ENCODE data around the gene DPM3. TPM values are rescaled to one million over a fixed set of nuclear protein-coding genes. Genes with fewer than 3 reads are reported as not detected.

Gene DPM3
- total and polyA plus RNA-seq, 2 of the 4 experiments (the other 2 are of a cell fraction): 29.0 to 129 TPM

DNA sequence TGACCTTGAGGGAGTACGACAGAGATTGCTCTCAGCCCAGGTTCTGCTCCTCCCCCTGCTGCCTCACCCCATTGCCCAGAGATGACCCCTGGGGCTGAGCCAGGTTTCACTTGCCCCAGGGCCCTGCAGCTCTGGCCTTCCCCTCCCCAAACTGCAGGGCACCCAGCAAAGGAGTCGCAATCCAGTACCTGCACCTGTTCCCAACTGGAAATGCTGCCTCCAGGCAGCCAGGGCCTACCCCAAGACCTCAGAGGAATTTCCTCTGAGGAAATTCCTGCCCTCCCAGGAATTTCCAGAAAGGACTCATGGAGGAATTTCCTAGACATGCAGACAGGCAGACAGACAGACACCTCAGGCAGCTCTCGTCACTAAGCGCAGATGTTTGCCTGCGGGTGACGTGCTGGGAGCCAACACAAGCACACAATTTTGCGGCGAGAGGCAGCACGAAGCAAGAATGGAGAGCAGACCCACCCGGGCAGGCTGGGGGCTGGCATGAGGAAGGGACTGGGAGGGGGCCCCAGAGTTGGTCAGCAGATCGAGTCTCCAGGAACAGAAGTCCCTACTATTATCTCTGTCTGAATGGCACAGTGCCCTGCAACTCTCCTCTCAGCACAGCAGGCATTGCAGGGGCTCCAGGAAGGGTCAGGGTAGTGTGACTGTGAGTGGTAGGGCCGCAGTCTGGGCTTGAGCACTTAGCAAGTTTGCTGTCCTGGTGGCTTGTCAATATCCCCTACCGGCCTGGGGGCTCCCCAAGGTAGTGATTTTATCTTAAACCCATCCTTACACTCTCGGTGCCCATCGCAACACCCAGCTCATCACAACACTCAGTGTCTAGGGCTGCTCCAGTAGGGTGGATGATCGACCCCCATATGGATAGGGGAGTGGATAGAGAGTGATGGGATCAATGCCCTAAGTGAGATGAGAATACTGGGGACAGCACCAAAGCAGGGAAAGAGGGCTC lies 15.5 kb downstream of the DPM3 start:
- Histone ChIP-seq H3K56ac (ENCODE audit: extremely low read depth, insufficient read depth, low read length) (no peak overlapping the region), H3K18ac (ENCODE audit: low read depth, low read length) (no peak overlapping the region), H4K20me1 (ENCODE audit: insufficient read depth, low read length) (peaks cover 2% of the 10 kb centered on the region), H3K4ac (ENCODE audit: low read depth, low read length) (no peak overlapping the region), H3K79me1 (ENCODE audit: low read depth in 1 of 2, low read length in 2 of 2) (no peaks in the 10 kb centered on the region), H2BK5ac (ENCODE audit: low read depth, low read length, poor library complexity, severe bottlenecking) (no peak overlapping the region), H3K27me3 (ENCODE audit: control insufficient read depth, insufficient read depth, low read length) (peaks cover 59% of the 10 kb centered on the region), H2AFZ (replicated peaks; ENCODE audit: low read length, poor library complexity) (peak overlapping the region; percentile 29), H2AK5ac (ENCODE audit: low read depth, low read length) (peak overlapping the region; percentile 57; the same call in 1 of the 2 replicates), H4K8ac (ENCODE audit: low read depth in 2 of 2, low read length in 2 of 2) (no peak overlapping the region), H3K36me3 (ENCODE audit: control insufficient read depth, insufficient read depth, low read length) (no peaks in the 10 kb centered on the region), H2AK9ac (replicated peaks; ENCODE audit: low read depth, low read length, poor library complexity) (no peak overlapping the region), H3K14ac (replicated peaks; ENCODE audit: low read depth, low read length) (no peak overlapping the region), H3K9ac (ENCODE audit: low read depth, low read length) (no peak overlapping the region), H3K4me3 (ENCODE audit: insufficient read depth, low read depth, low read length) (no peak overlapping the region), H3K9me3 (ENCODE audit: control insufficient read depth, insufficient read depth, low read length) (no peaks in the 10 kb centered on the region), H4K5ac (ENCODE audit: low read depth, low read length) (no peak overlapping the region), H2BK20ac (ENCODE audit: low read depth, low read length) (no peak overlapping the region), H3K27ac (ENCODE audit: insufficient read depth, low read length) (no peak overlapping the region), H3K4me2 (ENCODE audit: low read depth, low read length) (no peak overlapping the region), H3K9me1 (ENCODE audit: insufficient read depth, low read length) (peaks cover 8% of the 10 kb centered on the region; the same call in 1 of the 2 replicates), H4K91ac (ENCODE audit: insufficient read depth, low read depth, low read length) (no peak overlapping the region), H3K23ac (ENCODE audit: low read depth, low read length) (no peak overlapping the region), H3K4me1 (ENCODE audit: control insufficient read depth, insufficient read depth, low read length) (peaks cover 19% of the 10 kb centered on the region), H2BK120ac (ENCODE audit: low read depth, low read length) (no peak overlapping the region), H2BK15ac (ENCODE audit: low read depth, low read length) (no peak overlapping the region)
- no TSS peak for BruUV-seq (replicated peaks)
- ChIA-PET CTCF (no interaction called here), POLR2A (ENCODE audit: unreplicated experiment) (interaction anchor here (0.6 kb wide), 1 partner anchor 14 kb away, joined by 11 read pairs; no protein-coding TSS in a partner anchor)
- intact Hi-C loops (cut with micrococcal nuclease) (loop anchor here (5.0 kb wide), 1 partner anchor 32 kb away; no protein-coding TSS in a partner anchor), dilution Hi-C loops (cut with HindIII; ENCODE audit: low sequenced_read_pairs, unreplicated experiment) (no loop called here), in situ Hi-C loops (cut with MboI; ENCODE audit: low sequenced_read_pairs) (no loop called here)
- WGBS, 2 experiments (ENCODE audit: extremely low coverage in 2 of 2, insufficient read length in 1 of 2): 77% methylated on average over 5 of the region's 16 CpGs; no CpG with 5 or more reads in 1 of the 2 experiments
- DNase-seq (peak; percentile 38), ATAC-seq (ENCODE audit: low read depth) (no peak)
- TF ChIP-seq MXI1 (IDR thresholded peaks at IDR 0.05; ENCODE audit: borderline replicate concordance, low read depth, low read length): no peak
- no peak for TF ChIP-seq SMC3 (IDR thresholded peaks at IDR 0.05; ENCODE audit: low read depth, low read length)
- TF ChIP-seq NFE2L2 (IDR thresholded peaks at IDR 0.05; ENCODE audit: low read depth, low read length): no peak
- TF ChIP-seq, protein P1, sequence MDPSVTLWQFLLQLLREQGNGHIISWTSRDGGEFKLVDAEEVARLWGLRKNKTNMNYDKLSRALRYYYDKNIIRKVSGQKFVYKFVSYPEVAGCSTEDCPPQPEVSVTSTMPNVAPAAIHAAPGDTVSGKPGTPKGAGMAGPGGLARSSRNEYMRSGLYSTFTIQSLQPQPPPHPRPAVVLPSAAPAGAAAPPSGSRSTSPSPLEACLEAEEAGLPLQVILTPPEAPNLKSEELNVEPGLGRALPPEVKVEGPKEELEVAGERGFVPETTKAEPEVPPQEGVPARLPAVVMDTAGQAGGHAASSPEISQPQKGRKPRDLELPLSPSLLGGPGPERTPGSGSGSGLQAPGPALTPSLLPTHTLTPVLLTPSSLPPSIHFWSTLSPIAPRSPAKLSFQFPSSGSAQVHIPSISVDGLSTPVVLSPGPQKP (IDR thresholded peaks at IDR 0.05; ENCODE audit: borderline replicate concordance, low read depth, low read length): no peak
- no peak for TF ChIP-seq POLR2A (IDR thresholded peaks at IDR 0.05; ENCODE audit: low read depth, low read length)
- no peak for TF ChIP-seq CHD1 (IDR thresholded peaks at IDR 0.05; ENCODE audit: low read depth, low read length)
- no peak for TF ChIP-seq RAD21 (IDR thresholded peaks at IDR 0.05; ENCODE audit: low read length)
- no peak for TF ChIP-seq BHLHE40 (IDR thresholded peaks at IDR 0.05; ENCODE audit: low read depth, low read length)
- TF ChIP-seq, protein P2, sequence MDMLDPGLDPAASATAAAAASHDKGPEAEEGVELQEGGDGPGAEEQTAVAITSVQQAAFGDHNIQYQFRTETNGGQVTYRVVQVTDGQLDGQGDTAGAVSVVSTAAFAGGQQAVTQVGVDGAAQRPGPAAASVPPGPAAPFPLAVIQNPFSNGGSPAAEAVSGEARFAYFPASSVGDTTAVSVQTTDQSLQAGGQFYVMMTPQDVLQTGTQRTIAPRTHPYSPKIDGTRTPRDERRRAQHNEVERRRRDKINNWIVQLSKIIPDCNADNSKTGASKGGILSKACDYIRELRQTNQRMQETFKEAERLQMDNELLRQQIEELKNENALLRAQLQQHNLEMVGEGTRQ (IDR thresholded peaks at IDR 0.05; ENCODE audit: low read depth, low read length): no peak
- TF ChIP-seq MAZ (IDR thresholded peaks at IDR 0.05; ENCODE audit: borderline replicate concordance, low read depth, low read length): no peak
- TF ChIP-seq RCOR1 (IDR thresholded peaks at IDR 0.05; ENCODE audit: insufficient replicate concordance, low read length): no peak
- TF ChIP-seq FOS (IDR thresholded peaks at IDR 0.05; ENCODE audit: low read depth, low read length): no peak
- no peak for TF ChIP-seq RFX5 (IDR thresholded peaks at IDR 0.05; ENCODE audit: low read depth, low read length)
- TF ChIP-seq MAFK (IDR thresholded peaks at IDR 0.05; ENCODE audit: low read depth, low read length): no peak
